NCI-H345 treated with DMSO at 0.1 percent for 48 hours (cell line): ENCODE measurements around the gene OR4D11.
"Not testable (repeated sequence)": the region's sequence is repeated elsewhere in the genome, so short reads cannot be mapped to it uniquely, and the experiment has no call there.

Source experiments
- DNase-seq: peaks from one replicate; lab custom pipeline; 2025; ENCODE audit not compliant: unreplicated experiment; lab: John Stamatoyannopoulos, UW

The OR4D11 gene

GRCh38 chr11:59503276-59503675, at the start of gene OR4D11:
OR4D11 (plus strand) TSS chr11:59503576; CDS start chr11:59503576, 0 bp downstream.
- no peak for DNase-seq

GRCh38 chr11:59456661-59457060, 46.7 kb upstream of the OR4D11 start, which contains the start of gene OR4D6:
OR4D6 (plus strand) TSS chr11:59456961; CDS start chr11:59456961, 0 bp downstream.
- no peak for DNase-seq

GRCh38 chr11:59459916-59460315, 43.5 kb upstream of the OR4D11 start:
- no peak for DNase-seq

- DNase-seq: no peak
Measured at GRCh38 chr11:59463190-59463641, 40.2 kb upstream of the OR4D11 start.

GRCh38 chr11:59473015-59473414, 30.4 kb upstream of the OR4D11 start, which contains the start of gene OR4D10:
OR4D10 (plus strand) TSS chr11:59473315; CDS start chr11:59477430, 4,115 bp downstream.
- DNase-seq: no peak

- no peak for DNase-seq
Measured at GRCh38 chr11:59475176-59475575, 28.2 kb upstream of the OR4D11 start.

- DNase-seq: no peak
Measured at GRCh38 chr11:59479906-59480305, 23.5 kb upstream of the OR4D11 start.

- DNase-seq: no peak
Measured at GRCh38 chr11:59480359-59480758, 23.0 kb upstream of the OR4D11 start.

GRCh38 chr11:59501931-59502330, 1.4 kb upstream of the OR4D11 start:
- DNase-seq: no peak

GRCh38 chr11:59510941-59511589, 7.7 kb downstream of the OR4D11 start, which contains the start of gene OR4D9:
OR4D9 (plus strand) TSS chr11:59511539; CDS start chr11:59514913, 3,374 bp downstream.
- DNase-seq: no peak

- DNase-seq: no peak
Measured at GRCh38 chr11:59511675-59512074, 8.3 kb downstream of the OR4D11 start.

GRCh38 chr11:59520139-59520538, 16.8 kb downstream of the OR4D11 start:
- not testable (repeated sequence) for DNase-seq

- DNase-seq: no peak
Measured at GRCh38 chr11:59520741-59521140, 17.4 kb downstream of the OR4D11 start.

GRCh38 chr11:59523541-59523940, 20.2 kb downstream of the OR4D11 start:
- no peak for DNase-seq

- DNase-seq: no peak
Measured at GRCh38 chr11:59528711-59529110, 25.3 kb downstream of the OR4D11 start.

- no peak for DNase-seq
Measured at GRCh38 chr11:59532620-59533019, 29.2 kb downstream of the OR4D11 start.

GRCh38 chr11:59534676-59535075, 31.3 kb downstream of the OR4D11 start:
- no peak for DNase-seq

GRCh38 chr11:59542142-59542810, 38.9 kb downstream of the OR4D11 start:
- no peak for DNase-seq

GRCh38 chr11:59543713-59544112, 40.3 kb downstream of the OR4D11 start:
- not testable (repeated sequence) for DNase-seq

GRCh38 chr11:59544869-59545178, 41.4 kb downstream of the OR4D11 start:
- no peak for DNase-seq

GRCh38 chr11:59545179-59546020, 42.0 kb downstream of the OR4D11 start:
- no peak for DNase-seq
